HG02884 (cell line): ENCODE data around the gene ADAMTS17.

ENCODE experiments used
- ATAC-seq: cut with Tn5 transposase; IDR thresholded peaks from one replicate; pipeline ENCODE4 v1.9.1; 2021; ENCODE audit warnings: mild to moderate bottlenecking, moderate library complexity; ENCODE audit not compliant: unreplicated experiment

The ADAMTS17 gene

DNA sequence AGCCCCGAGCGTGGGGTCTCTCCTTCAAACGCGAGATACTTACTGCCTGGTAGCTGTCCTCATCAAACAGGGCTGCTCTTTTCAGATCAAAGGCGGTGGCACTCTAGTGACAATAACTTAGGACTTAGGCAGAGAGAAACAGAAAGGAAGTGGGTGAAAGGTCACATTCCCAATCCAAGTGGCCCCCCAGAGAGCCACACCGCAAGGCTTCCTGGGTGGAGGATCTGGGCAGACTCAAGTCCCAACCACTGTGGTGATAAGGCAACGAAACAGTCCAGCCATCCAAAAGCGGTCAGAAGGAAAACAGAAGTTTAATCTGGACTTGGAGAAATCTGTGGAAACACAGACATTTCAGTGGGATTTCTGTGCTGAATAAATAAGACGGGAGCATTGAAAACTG lies 227.2 kb downstream of the ADAMTS17 start:
- ATAC-seq, result no peak

DNA sequence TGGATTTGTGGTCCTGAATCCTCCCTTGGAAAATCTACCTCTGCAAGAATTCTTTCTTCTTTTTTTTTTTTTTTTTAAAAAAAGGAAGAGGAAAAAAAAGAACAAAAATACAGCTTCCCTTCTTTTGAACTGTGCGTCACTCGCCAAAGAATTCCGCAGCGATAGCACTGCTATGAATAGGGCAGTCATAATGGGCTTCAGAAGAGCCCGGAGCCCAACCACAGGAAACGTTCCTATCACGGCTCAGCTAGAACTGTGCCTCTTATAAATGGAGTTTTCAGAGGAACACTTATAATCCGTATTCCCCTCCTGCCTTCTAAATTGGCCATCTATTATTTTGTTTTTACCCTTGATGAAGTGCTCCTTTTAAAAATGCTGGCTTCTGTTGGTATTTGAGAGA lies 227.7 kb downstream of the ADAMTS17 start:
- no peak for ATAC-seq

DNA sequence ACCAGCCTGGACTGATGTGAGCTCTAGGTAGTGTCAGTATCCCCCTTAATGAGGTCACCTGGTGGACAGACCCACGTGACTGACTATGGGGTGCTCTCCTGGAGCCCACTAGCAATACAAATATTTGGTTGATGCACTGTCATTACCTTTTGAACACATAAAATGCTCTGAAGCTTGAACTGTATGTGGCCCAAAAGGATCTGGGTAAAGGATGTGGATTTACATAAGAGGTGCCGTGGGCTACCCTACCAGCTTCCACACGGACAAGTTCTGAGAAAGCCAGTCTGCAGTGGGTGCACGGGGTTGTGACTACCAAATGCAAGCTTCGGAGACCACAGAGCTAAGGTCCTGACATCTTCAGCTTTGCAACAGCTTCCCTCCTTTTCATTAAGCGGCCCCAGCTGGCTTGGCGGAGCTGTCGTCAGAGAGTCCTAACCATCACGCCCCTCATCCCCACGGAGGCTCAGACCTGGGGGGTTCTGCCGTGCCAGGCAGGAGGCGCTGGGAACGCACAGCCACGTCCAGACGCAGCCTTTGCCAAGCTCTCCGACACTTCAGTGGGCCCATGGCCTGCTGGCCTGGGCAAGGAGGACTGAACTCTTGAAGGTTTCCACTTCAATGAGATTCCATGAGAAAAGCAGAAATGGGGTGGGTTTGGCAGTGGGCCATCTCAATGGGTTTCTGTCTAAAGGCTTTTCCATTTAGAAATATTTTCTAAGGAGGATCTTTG lies 228.3 kb downstream of the ADAMTS17 start:
- no peak for ATAC-seq

DNA sequence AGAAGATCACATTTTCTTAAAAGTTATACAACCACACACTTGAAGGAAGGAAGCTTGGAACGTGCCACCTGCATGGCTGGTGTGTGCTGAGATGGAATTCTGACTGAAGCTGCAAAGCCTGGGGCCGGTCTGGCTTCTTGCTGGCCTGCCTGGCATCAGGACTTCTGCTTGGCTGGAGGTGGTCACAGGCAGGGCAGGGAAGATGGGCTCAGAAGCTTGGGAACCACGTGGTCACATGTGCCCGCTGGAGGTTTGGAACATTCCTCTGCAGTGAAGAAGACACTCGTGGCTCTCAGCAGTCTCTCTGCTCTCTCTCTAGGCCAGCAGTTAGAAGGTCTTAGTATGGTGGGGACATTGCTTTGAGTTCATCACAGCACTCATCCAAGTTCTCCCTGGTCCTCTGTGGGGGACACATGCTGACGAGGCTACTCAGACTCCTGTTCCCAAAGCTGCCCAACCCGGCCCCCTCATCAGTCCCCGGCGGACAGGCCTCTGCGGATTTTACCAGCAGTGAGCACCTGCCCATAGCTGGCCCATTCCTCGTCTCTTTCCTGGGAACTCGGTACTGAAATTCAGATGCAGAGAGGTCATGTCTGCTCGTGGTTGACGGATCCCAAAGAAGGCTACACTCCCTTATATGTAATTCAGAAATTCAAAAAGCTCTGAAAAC lies 229.0 kb downstream of the ADAMTS17 start:
- ATAC-seq, result no peak

DNA sequence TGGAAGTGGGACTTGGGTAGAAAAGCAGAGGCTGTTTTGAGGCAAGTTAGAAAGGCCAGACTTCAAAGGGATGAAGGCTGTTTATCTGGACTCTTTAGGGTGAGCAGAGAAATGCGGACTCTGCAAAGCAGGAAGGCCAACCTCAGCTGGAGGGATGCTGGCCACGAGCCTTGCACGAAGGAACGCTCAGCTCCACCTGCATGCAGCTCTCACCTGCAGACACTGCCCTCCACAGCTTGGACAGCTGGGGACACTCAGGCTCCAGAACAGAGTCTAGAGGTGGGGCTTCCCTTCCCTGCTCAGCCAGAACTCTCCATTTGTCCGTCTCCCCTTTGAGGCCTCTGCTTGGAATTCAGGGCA lies 229.7 kb downstream of the ADAMTS17 start:
- no peak for ATAC-seq

GRCh38 chr15:100111125-100112060 lies 230.4 kb downstream of the ADAMTS17 start:
- ATAC-seq, result no peak

DNA sequence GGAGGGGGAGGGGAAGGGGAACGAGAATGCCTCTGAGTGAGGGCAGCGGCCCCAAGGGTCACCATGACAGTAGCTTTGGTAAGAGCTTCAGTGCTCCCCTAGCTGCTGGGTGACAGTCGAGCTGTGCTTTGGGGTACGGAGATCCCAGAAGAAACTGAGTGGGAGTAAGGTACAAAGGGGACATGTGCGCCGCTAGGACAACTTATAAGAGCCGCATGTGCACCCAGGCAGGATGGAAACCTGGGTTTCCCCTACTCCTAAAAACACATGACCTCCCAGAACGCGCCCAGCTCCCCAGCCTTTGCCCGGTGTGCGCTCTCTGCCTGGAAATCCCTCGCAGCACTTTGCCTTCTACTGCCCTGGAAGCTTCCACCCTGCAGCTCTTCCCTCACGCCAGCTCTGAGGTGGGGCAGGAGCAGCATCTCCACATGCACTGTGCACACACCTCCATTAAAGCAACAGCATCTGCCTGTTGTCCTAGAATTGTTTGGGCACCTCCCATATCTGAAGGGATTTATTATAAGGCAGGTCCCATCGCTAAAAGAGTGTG lies 232.2 kb downstream of the ADAMTS17 start:
- ATAC-seq, result no peak

GRCh38 chr15:100108846-100109245 lies 232.9 kb downstream of the ADAMTS17 start:
- ATAC-seq, result no peak

DNA sequence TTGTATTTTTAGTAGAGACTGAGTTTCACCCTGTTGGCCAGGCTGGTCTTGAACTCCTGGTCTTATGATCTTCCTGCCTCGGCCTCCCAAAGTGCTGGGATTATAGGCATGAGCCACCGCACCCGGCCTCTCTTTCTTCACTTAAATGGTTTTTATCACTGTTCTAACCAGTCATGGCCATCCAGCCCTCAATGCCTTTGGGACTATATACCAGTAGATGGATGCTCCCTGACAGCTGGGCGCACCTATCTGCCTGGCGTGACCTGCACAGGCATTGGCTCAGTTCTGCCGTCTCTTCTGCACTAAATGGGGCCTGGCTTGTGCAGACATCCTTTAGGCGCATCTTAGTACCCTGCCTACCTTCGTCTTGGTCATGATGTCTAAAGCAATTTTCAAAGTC lies 233.4 kb downstream of the ADAMTS17 start:
- no peak for ATAC-seq

DNA sequence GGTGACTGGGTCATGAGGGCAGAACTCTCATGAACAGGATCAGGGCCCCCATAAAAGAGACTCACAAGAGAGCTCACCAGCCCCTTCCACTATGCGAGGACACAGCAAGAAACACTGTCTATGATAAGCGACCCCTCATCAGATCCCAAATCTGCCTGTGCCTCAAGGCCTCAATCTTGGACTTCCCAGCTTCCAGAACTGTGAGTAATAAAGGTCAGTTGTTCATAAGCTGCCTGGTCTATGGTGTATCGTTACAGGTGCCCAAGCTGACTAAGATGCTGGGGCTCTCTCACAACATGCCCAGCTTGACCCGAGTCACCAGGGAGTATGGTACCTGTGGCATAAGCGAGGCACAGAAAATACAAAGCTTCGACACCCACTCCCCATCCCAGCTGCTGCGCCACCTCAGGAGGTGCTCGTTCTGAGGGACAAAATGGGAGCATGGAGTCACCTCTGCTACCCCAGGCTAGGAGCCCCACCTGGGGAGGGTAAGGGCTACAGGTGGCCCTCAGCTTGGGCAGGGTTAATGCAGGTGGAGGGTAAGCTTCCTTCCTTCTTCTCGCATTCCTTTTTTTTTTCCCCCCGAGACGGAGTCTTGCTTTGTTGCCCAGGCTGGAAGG lies 234.1 kb downstream of the ADAMTS17 start:
- ATAC-seq, result no peak

DNA sequence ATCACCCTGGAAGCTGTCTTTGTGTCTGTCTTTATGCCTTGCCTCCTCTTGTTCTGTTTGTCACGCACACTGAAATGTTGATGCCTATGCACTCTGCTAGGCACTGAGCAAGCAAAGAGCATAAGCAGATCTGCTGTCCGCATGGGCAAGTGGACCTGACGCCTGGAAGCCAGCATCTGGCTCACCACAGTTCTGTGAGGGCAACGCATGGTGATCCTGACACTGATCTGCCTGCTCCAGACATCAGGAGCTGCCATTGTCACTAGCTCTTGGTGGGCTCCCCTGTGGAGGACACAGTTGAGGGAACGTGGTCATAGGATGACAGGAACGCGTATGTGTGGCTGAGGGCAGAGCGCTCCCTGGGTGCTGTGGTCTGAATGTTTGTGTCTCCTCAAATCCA lies 234.6 kb downstream of the ADAMTS17 start:
- no peak for ATAC-seq

GRCh38 chr15:100106732-100107131 lies 235.0 kb downstream of the ADAMTS17 start:
- ATAC-seq, result no peak

- no peak for ATAC-seq
Measured at GRCh38 chr15:100105101-100105500, 236.7 kb downstream of the ADAMTS17 start.

DNA sequence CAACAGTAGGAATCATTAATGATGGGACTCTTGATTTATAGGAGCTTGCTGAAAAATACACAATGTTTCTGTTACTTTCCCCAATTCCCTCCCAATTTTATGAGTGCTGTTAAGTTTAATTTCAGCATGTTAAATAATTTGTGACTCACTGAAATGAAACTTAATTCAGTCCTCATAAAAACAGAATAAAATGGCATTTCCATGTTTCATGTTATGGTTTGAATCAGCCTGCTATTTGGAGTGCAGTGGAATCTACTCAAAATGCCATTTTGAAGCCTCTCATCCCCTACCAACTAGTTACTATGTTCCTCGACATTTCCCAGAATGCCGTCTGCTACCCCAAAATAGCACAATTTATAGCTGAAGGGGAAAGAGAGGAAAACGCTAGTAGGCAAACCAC lies 237.5 kb downstream of the ADAMTS17 start:
- no peak for ATAC-seq

GRCh38 chr15:100103828-100104227 lies 237.9 kb downstream of the ADAMTS17 start:
- ATAC-seq, result no peak

- ATAC-seq, result no peak
Measured at GRCh38 chr15:100101426-100102089, 240.2 kb downstream of the ADAMTS17 start.

- ATAC-seq, result no peak
Measured at GRCh38 chr15:100100926-100101325, 240.8 kb downstream of the ADAMTS17 start.

DNA sequence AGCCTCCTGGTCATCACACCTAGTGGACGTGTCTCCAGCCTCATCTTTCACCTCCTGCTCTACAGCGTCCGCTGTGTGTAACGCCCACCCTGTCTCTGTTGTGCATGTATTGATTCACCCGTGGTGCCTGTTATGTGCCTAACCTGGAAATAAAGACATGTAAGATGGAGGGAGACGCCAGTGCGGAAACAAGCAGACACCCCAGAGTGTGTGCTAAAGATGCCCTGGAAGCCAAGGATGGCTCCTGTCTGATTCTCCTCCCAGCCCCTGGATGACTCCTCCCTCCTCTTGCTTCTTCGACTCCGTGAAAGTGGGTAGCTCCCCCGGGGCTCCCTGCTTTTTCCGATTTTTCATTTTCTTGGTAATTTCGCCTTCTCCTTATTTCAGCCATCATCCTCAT lies 241.8 kb downstream of the ADAMTS17 start:
- ATAC-seq, result no peak

- ATAC-seq, result no peak
Measured at GRCh38 chr15:100098705-100099104, 243.1 kb downstream of the ADAMTS17 start.

- no peak for ATAC-seq
Measured at GRCh38 chr15:100097342-100098127, 244.2 kb downstream of the ADAMTS17 start.
